SK-N-SH treated with all-trans-retinoic acid at 6 μM for 48 hours (cell line): ENCODE results near the gene BCAM.

Experiments used
- ATAC-seq: fragments of 200-7000 bp; cut with Tn5 transposase; 3 replicates; pipeline ENCODE4 v1.9.1; 2020; ENCODE audit warnings: mild to moderate bottlenecking, moderate library complexity
- ARNTL ChIP-seq: fragments of 450-650 bp; formaldehyde crosslinking; IDR thresholded peaks from 2 replicates; pipeline ENCODE4 v1.5.0; 2020; ENCODE audit warnings: low read depth, mild to moderate bottlenecking, moderate library complexity, borderline replicate concordance
- BACH2 ChIP-seq: fragments of 250-450 bp; sonication (Bioruptor Pico); IDR thresholded peaks from 2 replicates; pipeline ENCODE4 v1.9.0; 2021; ENCODE audit warnings: mild to moderate bottlenecking, borderline replicate concordance
- CREB5 ChIP-seq: fragments of 250-450 bp; sonication (Bioruptor Pico); IDR thresholded peaks from 2 replicates; pipeline ENCODE4 v1.5.1; 2020; ENCODE audit warnings: low read depth, mild to moderate bottlenecking, moderate library complexity
- CSDC2 ChIP-seq: fragments of 250-450 bp; sonication (Bioruptor Pico); IDR thresholded peaks from 2 replicates; pipeline ENCODE4 v1.5.0; 2020; ENCODE audit warnings: mild to moderate bottlenecking, moderate library complexity
- ESRRG ChIP-seq: fragments of 250-450 bp; sonication (Bioruptor Pico); IDR thresholded peaks from 2 replicates; pipeline ENCODE4 v1.6.1; 2021; ENCODE audit warnings: mild to moderate bottlenecking
- GLIS3 ChIP-seq: fragments of 250-450 bp; sonication (Bioruptor Pico); IDR thresholded peaks from 2 replicates; pipeline ENCODE4 v1.5.0; 2020; ENCODE audit warnings: mild to moderate bottlenecking, moderate library complexity
- OSR1 ChIP-seq: fragments of 250-450 bp; sonication (Bioruptor Pico); IDR thresholded peaks from 2 replicates; pipeline ENCODE4 v1.8.0; 2022; ENCODE audit warnings: moderate library complexity, mild to moderate bottlenecking, inconsistent platforms
- PPARA ChIP-seq: fragments of 250-450 bp; sonication (Bioruptor Pico); IDR thresholded peaks from 2 replicates; pipeline ENCODE4 v1.5.0; 2020; ENCODE audit warnings: mild to moderate bottlenecking, borderline replicate concordance
- RARB ChIP-seq: fragments of 250-450 bp; sonication (Bioruptor Pico); IDR thresholded peaks from 2 replicates; pipeline ENCODE4 v1.8.0; 2021; ENCODE audit warnings: mild to moderate bottlenecking, moderate library complexity
- SNAI2 ChIP-seq: fragments of 250-450 bp; sonication (Bioruptor Pico); IDR thresholded peaks from 2 replicates; pipeline ENCODE4 v1.5.0; 2020; ENCODE audit warnings: mild to moderate bottlenecking, moderate library complexity
- TOX ChIP-seq: fragments of 250-450 bp; sonication (Bioruptor Pico); IDR thresholded peaks from 2 replicates; pipeline ENCODE4 v1.8.0; 2021; ENCODE audit warnings: mild to moderate bottlenecking, moderate library complexity, borderline replicate concordance
- ZC3H10 ChIP-seq: fragments of 250-450 bp; sonication (Bioruptor Pico); IDR thresholded peaks from 2 replicates; pipeline ENCODE4 v1.5.1; 2021; ENCODE audit warnings: mild to moderate bottlenecking, moderate library complexity
- ZFP30 ChIP-seq: fragments of 450-650 bp; formaldehyde crosslinking; IDR thresholded peaks from 2 replicates; pipeline ENCODE4 v1.5.0; 2022; ENCODE audit warnings: mild to moderate bottlenecking, moderate library complexity
- ZNF565 ChIP-seq: fragments of 450-650 bp; formaldehyde crosslinking; conservative IDR thresholded peaks from 2 replicates; pipeline ENCODE4 v1.5.0; 2020; ENCODE audit warnings: low read depth, mild to moderate bottlenecking, moderate library complexity
- ZNF8 ChIP-seq: fragments of 450-650 bp; formaldehyde crosslinking; IDR thresholded peaks from 2 replicates; pipeline ENCODE4 v1.5.0; 2020; ENCODE audit warnings: mild to moderate bottlenecking, moderate library complexity
- TF ChIP-seq, protein P1 (sequence below): fragments of 250-450 bp; sonication (Bioruptor Pico); IDR thresholded peaks from 2 replicates; pipeline ENCODE4 v1.5.1; 2021; ENCODE audit warnings: mild to moderate bottlenecking, moderate library complexity
- TF ChIP-seq, protein P2 (sequence below): fragments of 250-450 bp; sonication (Bioruptor Pico); IDR thresholded peaks from 2 replicates; pipeline ENCODE4 v1.8.0; 2021; ENCODE audit warnings: low read depth, mild to moderate bottlenecking, moderate library complexity, borderline replicate concordance
- TF ChIP-seq, protein P3 (sequence below): fragments of 250-450 bp; sonication (Bioruptor Pico); IDR thresholded peaks from 2 replicates; pipeline ENCODE4 v1.8.0; 2020; ENCODE audit warnings: mild to moderate bottlenecking, moderate library complexity, borderline replicate concordance
- TF ChIP-seq, protein P4 (sequence below): fragments of 250-450 bp; sonication (Bioruptor Pico); IDR thresholded peaks from 2 replicates; pipeline ENCODE4 v1.5.0; 2020; ENCODE audit warnings: mild to moderate bottlenecking, moderate library complexity

Gene BCAM

DNA sequence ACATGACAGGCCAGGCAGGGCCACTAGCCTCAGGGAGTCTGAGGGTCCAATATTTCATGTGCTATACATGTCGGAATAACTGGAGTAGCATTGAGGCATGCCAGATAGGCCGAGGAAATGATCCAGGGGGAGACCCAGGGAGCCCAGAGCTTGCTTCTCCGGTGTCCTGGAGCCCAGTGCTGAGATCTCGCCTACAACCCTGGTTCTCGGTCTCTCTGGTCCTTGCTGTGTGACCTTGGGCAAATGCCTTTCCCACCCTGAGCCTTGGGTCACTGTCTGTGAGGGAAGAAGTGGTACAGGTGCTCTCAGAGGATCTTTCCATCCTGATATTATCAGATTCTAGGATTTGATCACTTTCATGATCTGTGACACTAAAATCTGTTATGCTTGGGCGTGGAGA is 19.9 kb upstream of the BCAM start (continued):
- TF ChIP-seq, protein P1, sequence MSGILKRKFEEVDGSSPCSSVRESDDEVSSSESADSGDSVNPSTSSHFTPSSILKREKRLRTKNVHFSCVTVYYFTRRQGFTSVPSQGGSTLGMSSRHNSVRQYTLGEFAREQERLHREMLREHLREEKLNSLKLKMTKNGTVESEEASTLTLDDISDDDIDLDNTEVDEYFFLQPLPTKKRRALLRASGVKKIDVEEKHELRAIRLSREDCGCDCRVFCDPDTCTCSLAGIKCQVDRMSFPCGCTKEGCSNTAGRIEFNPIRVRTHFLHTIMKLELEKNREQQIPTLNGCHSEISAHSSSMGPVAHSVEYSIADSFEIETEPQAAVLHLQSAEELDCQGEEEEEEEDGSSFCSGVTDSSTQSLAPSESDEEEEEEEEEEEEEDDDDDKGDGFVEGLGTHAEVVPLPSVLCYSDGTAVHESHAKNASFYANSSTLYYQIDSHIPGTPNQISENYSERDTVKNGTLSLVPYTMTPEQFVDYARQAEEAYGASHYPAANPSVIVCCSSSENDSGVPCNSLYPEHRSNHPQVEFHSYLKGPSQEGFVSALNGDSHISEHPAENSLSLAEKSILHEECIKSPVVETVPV (CRISPR knock-in tag), result no peak
- TF ChIP-seq ESRRG, result no peak

GRCh38 chr19:44789943-44790483 is 18.9 kb upstream of the BCAM start:
- TF ChIP-seq TOX (CRISPR knock-in tag), result no peak
- no peak for TF ChIP-seq OSR1
- TF ChIP-seq, protein P1 (CRISPR knock-in tag), result no peak
- TF ChIP-seq PPARA (CRISPR knock-in tag), result no peak
- no peak for TF ChIP-seq GLIS3 (CRISPR knock-in tag)
- TF ChIP-seq, protein P2, sequence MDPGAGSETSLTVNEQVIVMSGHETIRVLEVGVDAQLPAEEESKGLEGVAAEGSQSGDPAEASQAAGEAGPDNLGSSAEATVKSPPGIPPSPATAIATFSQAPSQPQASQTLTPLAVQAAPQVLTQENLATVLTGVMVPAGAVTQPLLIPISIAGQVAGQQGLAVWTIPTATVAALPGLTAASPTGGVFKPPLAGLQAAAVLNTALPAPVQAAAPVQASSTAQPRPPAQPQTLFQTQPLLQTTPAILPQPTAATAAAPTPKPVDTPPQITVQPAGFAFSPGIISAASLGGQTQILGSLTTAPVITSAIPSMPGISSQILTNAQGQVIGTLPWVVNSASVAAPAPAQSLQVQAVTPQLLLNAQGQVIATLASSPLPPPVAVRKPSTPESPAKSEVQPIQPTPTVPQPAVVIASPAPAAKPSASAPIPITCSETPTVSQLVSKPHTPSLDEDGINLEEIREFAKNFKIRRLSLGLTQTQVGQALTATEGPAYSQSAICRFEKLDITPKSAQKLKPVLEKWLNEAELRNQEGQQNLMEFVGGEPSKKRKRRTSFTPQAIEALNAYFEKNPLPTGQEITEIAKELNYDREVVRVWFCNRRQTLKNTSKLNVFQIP (CRISPR knock-in tag), result no peak
- TF ChIP-seq RARB (CRISPR knock-in tag), result no peak
- no peak for TF ChIP-seq ZNF565 (CRISPR knock-in tag)
- TF ChIP-seq ESRRG, result no peak
- TF ChIP-seq BACH2 (CRISPR knock-in tag), result no peak
- TF ChIP-seq, protein P3, sequence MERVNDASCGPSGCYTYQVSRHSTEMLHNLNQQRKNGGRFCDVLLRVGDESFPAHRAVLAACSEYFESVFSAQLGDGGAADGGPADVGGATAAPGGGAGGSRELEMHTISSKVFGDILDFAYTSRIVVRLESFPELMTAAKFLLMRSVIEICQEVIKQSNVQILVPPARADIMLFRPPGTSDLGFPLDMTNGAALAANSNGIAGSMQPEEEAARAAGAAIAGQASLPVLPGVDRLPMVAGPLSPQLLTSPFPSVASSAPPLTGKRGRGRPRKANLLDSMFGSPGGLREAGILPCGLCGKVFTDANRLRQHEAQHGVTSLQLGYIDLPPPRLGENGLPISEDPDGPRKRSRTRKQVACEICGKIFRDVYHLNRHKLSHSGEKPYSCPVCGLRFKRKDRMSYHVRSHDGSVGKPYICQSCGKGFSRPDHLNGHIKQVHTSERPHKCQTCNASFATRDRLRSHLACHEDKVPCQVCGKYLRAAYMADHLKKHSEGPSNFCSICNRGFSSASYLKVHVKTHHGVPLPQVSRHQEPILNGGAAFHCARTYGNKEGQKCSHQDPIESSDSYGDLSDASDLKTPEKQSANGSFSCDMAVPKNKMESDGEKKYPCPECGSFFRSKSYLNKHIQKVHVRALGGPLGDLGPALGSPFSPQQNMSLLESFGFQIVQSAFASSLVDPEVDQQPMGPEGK (CRISPR knock-in tag), result no peak
- no peak for TF ChIP-seq ZC3H10 (CRISPR knock-in tag)
- TF ChIP-seq CREB5 (CRISPR knock-in tag), result no peak
- no peak for TF ChIP-seq ZNF8 (CRISPR knock-in tag)
- TF ChIP-seq, protein P4, sequence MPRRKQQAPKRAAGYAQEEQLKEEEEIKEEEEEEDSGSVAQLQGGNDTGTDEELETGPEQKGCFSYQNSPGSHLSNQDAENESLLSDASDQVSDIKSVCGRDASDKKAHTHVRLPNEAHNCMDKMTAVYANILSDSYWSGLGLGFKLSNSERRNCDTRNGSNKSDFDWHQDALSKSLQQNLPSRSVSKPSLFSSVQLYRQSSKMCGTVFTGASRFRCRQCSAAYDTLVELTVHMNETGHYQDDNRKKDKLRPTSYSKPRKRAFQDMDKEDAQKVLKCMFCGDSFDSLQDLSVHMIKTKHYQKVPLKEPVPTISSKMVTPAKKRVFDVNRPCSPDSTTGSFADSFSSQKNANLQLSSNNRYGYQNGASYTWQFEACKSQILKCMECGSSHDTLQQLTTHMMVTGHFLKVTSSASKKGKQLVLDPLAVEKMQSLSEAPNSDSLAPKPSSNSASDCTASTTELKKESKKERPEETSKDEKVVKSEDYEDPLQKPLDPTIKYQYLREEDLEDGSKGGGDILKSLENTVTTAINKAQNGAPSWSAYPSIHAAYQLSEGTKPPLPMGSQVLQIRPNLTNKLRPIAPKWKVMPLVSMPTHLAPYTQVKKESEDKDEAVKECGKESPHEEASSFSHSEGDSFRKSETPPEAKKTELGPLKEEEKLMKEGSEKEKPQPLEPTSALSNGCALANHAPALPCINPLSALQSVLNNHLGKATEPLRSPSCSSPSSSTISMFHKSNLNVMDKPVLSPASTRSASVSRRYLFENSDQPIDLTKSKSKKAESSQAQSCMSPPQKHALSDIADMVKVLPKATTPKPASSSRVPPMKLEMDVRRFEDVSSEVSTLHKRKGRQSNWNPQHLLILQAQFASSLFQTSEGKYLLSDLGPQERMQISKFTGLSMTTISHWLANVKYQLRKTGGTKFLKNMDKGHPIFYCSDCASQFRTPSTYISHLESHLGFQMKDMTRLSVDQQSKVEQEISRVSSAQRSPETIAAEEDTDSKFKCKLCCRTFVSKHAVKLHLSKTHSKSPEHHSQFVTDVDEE (CRISPR knock-in tag), result no peak
- no peak for TF ChIP-seq ARNTL (CRISPR knock-in tag)
- no peak for TF ChIP-seq ZFP30 (CRISPR knock-in tag)
- no peak for TF ChIP-seq CSDC2 (CRISPR knock-in tag)
- no peak for ATAC-seq

GRCh38 chr19:44792281-44792680 is 16.6 kb upstream of the BCAM start:
- TF ChIP-seq, protein P3 (CRISPR knock-in tag), result no peak
- TF ChIP-seq OSR1, result no peak
- TF ChIP-seq, protein P1 (CRISPR knock-in tag), result no peak
- TF ChIP-seq RARB (CRISPR knock-in tag), result no peak
- no peak for TF ChIP-seq SNAI2 (CRISPR knock-in tag)
- no peak for ATAC-seq
